ENCODE data around the gene TECPR1. TPM values are rescaled to one million over a fixed set of nuclear protein-coding genes. Genes with fewer than 3 reads are reported as not detected.

Gene TECPR1
- total RNA-seq, 4 donors from 2014 or later = 16.0 to 59.6 (median 33.9) TPM

DNA sequence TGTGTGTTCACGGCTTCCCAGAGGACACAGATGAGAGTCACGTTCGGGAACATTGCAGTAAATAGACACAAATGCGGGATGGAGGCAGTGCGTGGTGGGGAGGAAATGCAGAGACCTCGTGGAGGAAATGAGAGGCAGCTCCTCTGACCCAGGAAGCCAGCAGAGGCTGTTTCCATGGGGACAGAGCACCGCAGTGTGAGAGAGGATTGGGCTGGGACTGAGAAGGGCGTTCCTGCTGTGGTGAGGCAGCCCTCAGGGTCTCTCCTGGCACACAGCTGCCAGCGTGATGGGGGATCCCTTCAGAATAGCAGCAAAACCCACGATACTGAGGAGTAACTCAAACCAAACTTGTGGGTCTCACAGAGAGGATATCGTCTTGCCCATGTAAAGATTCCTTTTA lies 62.5 kb downstream of the TECPR1 start:
- TF ChIP-seq, protein P1, sequence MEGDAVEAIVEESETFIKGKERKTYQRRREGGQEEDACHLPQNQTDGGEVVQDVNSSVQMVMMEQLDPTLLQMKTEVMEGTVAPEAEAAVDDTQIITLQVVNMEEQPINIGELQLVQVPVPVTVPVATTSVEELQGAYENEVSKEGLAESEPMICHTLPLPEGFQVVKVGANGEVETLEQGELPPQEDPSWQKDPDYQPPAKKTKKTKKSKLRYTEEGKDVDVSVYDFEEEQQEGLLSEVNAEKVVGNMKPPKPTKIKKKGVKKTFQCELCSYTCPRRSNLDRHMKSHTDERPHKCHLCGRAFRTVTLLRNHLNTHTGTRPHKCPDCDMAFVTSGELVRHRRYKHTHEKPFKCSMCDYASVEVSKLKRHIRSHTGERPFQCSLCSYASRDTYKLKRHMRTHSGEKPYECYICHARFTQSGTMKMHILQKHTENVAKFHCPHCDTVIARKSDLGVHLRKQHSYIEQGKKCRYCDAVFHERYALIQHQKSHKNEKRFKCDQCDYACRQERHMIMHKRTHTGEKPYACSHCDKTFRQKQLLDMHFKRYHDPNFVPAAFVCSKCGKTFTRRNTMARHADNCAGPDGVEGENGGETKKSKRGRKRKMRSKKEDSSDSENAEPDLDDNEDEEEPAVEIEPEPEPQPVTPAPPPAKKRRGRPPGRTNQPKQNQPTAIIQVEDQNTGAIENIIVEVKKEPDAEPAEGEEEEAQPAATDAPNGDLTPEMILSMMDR (IDR thresholded peaks at IDR 0.05 in 4 of 5, conservative IDR thresholded peaks at IDR 0.05 in 1 of 5) = no peak
- no peak for TF ChIP-seq POLR2A (IDR thresholded peaks at IDR 0.05)
- no peak overlapping the region for H3K4me3 ChIP-seq
- H3K27me3 ChIP-seq = no peaks in the 10 kb centered on the region
- DNase-seq (no peak), ATAC-seq (no peak)
- H3K9me3 ChIP-seq = no peaks in the 10 kb centered on the region
- intact Hi-C loops (cut with DNase I; ENCODE audit: low total_unique reads) = no loop called here
- in situ Hi-C loops (cut with MboI; ENCODE audit: low sequenced_read_pairs in 4 of 4) = no loop called here
- peaks cover 0 to 33% of the 10 kb centered on the region in 2 donors for H3K36me3 ChIP-seq
- no peak overlapping the region for H3K27ac ChIP-seq
- peaks cover 12 to 14% of the 10 kb centered on the region in 2 donors for H3K4me1 ChIP-seq

DNA sequence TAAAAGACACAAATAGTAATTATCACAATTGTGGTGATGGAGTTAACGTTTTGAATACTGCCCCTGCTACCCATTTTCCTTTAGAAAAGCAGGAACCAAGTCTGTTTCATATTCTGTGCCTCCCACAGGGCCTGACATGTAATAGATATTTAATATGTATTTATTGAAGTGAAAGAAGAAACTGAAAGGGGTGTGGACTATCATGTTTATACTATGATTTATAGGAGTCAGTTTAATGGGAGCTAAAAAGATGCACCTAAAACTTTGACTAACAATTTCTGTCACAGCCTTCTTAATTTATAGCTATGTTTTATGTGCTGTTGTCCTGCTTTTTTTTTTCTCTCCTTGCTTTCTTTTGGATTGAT lies 64.9 kb downstream of the TECPR1 start:
- H3K9me3 ChIP-seq = no peaks in the 10 kb centered on the region
- ATAC-seq (peak in 1 of 2 donors; percentile 74), DNase-seq (no peak)
- in situ Hi-C loops (cut with MboI; ENCODE audit: low sequenced_read_pairs in 4 of 4) (no loop called here), intact Hi-C loops (cut with DNase I; ENCODE audit: low total_unique reads) (no loop called here)
- no peak overlapping the region for H3K4me3 ChIP-seq
- peaks cover 12 to 14% of the 10 kb centered on the region in 2 donors for H3K4me1 ChIP-seq
- H3K36me3 ChIP-seq = peaks cover 0 to 9% of the 10 kb centered on the region in 2 donors
- H3K27me3 ChIP-seq = no peaks in the 10 kb centered on the region
- peak overlapping the region; percentile 71 to 84 (median 74) for H3K27ac ChIP-seq
- TF ChIP-seq POLR2A (IDR thresholded peaks at IDR 0.05) = no peak
- TF ChIP-seq, protein P1 (IDR thresholded peaks at IDR 0.05 in 4 of 5, conservative IDR thresholded peaks at IDR 0.05 in 1 of 5) = no peak

DNA sequence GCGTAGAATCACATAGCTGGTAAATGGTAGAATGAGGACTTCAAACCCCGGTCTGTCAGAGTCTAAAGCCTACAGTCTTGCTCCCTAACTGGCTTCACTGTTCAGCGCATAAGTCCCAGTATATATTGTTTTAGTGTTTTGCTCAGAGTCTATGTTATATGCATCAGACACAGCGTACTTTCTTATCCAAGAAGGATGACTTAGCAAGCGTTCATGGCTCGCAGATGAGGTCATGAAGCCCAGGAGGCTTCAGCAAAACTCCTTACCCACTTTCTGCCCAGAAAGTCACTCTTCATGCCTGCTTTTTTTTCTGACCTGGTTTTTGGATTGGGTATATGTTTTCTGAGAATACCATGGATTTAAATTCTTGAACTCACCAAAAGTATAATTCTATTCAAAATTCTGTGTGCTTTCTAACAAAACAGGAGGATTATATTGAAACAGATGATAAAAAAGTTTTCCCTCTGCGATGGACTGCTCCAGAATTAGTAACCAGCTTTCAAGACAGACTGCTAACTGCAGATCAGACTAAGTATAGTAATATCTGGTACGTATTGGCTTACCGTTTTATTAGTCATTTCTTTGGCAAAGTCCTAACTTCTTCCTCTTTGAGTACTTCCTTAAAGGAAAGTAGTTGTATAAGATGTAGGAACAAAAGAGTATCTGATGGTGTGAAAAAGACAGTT lies 65.4 kb downstream of the TECPR1 start:
- peak; percentile 73 to 84 for ATAC-seq
- H3K9me3 ChIP-seq = no peaks in the 10 kb centered on the region
- DNase-seq = no peak
- peak overlapping the region; percentile 71 to 84 (median 74) for H3K27ac ChIP-seq
- H3K36me3 ChIP-seq = peaks cover 0 to 4% of the 10 kb centered on the region in 2 donors
- peaks cover 12 to 14% of the 10 kb centered on the region in 2 donors for H3K4me1 ChIP-seq
- peak overlapping the region in 1 of 4 donors; percentile 11 for H3K4me3 ChIP-seq
- TF ChIP-seq, protein P1 (IDR thresholded peaks at IDR 0.05 in 4 of 5, conservative IDR thresholded peaks at IDR 0.05 in 1 of 5) = no peak
- no peak for TF ChIP-seq POLR2A (IDR thresholded peaks at IDR 0.05)
- in situ Hi-C loops (cut with MboI; ENCODE audit: low sequenced_read_pairs in 4 of 4) (no loop called here), intact Hi-C loops (cut with DNase I; ENCODE audit: low total_unique reads) (no loop called here)
- no peaks in the 10 kb centered on the region for H3K27me3 ChIP-seq

DNA sequence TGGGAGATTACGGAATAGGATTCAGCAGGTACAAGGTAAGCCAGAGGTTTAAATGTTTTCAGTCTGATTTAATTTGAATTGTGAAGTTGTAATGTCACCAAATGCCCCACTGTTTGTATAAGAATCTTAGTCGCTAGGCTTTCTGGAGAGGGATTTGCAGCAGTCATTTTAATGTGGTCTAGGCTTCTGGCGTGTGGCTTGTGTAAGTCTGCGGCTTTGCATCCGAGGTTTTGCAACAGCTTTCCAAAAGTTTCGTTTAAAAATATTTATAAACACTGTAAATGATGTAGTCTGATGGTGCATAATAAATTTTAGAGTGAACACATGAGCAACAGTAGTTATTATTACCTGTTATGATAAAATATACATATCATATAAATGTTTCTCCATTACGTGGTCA lies 66.9 kb downstream of the TECPR1 start:
- H3K27ac ChIP-seq = no peak overlapping the region
- intact Hi-C loops (cut with DNase I; ENCODE audit: low total_unique reads) = no loop called here
- ATAC-seq (no peak), DNase-seq (no peak)
- H3K9me3 ChIP-seq = no peaks in the 10 kb centered on the region
- in situ Hi-C loops (cut with MboI; ENCODE audit: low sequenced_read_pairs in 4 of 4) = no loop called here
- no peak for TF ChIP-seq POLR2A (IDR thresholded peaks at IDR 0.05)
- TF ChIP-seq, protein P1 (IDR thresholded peaks at IDR 0.05 in 4 of 5, conservative IDR thresholded peaks at IDR 0.05 in 1 of 5) = no peak
- H3K36me3 ChIP-seq = no peaks in the 10 kb centered on the region
- H3K4me1 ChIP-seq = peaks cover 12 to 14% of the 10 kb centered on the region in 2 donors
- no peaks in the 10 kb centered on the region for H3K27me3 ChIP-seq
- no peak overlapping the region for H3K4me3 ChIP-seq
